DMS79 (cell line): ENCODE results near the gene CSF1.
"Not testable (repeated sequence)": the region's sequence is repeated elsewhere in the genome, so short reads cannot be mapped to it uniquely, and the experiment has no call there.

Experiments used
- DNase-seq: peaks from one replicate; lab custom pipeline; 2025; lab: John Stamatoyannopoulos, UW

Gene CSF1, protein sequence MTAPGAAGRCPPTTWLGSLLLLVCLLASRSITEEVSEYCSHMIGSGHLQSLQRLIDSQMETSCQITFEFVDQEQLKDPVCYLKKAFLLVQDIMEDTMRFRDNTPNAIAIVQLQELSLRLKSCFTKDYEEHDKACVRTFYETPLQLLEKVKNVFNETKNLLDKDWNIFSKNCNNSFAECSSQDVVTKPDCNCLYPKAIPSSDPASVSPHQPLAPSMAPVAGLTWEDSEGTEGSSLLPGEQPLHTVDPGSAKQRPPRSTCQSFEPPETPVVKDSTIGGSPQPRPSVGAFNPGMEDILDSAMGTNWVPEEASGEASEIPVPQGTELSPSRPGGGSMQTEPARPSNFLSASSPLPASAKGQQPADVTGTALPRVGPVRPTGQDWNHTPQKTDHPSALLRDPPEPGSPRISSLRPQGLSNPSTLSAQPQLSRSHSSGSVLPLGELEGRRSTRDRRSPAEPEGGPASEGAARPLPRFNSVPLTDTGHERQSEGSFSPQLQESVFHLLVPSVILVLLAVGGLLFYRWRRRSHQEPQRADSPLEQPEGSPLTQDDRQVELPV

DNA sequence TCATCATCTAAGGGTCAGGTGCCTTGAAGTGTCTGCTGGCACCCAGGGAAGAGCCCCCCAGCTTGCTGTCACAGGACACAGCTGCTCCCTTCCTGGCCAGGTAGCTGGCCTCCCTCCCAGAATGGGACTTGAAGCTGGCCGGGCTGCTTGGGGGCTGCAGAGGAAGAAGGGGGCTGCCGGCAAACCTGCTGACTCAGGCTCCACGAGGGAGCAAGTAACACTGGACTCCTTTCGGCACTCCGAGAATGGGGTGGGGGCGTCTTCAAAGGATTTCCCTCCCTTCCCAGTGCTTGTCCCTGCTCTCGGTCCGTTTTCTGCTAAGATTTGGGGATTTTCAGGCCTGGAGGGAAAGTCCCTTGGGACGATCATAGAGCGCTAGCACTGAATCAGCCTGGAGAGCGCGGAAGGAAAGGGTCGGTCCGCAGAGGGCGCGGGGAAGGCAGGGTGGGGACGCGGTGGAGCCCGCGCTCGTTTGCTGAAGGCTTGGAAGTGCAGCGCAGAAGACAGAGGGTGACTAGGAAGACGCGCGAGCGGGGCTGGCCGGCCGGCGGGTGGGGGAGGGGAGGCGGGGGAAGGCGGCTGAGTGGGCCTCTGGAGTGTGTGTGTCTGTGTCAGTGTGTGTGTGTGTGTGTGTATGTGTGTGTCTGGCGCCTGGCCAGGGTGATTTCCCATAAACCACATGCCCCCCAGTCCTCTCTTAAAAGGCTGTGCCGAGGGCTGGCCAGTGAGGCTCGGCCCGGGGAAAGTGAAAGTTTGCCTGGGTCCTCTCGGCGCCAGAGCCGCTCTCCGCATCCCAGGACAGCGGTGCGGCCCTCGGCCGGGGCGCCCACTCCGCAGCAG lies at the start of gene CSF1:
Gene CSF1, plus strand, starts transcription at position 727 of the 840 bp plus-strand sequence. CDS start 175 bp downstream, outside the sequence.
- peak; percentile 26 for DNase-seq

- DNase-seq = not testable (repeated sequence)
Observed at GRCh38 chr1:109861616-109862015, 49.0 kb upstream of the CSF1 start.

DNA sequence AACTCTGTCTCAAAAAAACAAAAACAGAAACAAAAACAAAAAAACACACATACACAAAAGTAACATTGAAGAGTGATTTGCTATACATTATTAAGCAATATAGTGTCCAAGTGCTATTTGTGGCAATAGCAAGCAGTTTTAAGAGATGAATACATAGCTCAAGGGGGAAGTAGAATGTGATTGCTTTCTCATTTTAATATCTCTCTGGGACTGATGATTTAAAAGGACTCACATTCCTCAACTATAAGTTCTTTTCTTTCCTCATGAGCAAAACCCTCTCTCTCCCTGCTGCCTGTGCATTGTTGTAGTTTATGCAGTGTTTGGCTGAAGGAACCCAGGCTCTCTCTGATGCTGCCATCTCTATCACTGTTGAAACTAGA lies 47.0 kb upstream of the CSF1 start:
- no peak for DNase-seq

- no peak for DNase-seq
Observed at GRCh38 chr1:109864047-109864822, 46.4 kb upstream of the CSF1 start.

DNA sequence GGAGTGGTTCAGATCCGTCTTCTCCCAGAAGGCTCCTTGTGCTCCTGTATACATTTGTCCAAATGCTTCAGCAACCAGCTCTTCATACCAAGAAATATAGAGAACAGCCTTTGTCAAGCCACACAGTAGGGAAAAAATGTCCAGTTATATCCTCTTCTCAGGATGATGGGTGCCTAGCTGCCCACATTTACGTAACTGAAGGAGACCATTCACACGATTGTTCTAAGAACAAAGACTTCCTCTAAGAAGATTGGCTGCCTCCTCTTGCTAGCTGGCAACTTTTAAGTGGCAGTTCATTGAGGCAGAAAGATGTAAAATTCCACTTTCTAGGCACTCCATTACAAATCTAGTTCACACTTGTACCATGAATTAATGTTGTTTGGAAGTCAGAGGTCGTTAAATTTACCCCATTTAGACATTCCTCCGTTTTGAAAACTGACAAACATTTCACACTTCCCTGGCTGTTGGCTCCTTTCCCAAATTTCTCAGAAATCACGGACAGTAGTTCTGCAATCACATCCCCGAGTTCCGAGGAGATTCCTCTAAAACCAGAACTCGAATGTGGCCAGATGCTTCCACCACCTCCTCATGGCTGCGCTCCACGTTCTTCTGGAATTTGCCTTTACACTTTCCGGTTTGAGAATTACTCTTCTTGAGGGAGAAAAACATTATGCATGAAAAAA lies 45.6 kb upstream of the CSF1 start:
- no peak for DNase-seq

DNA sequence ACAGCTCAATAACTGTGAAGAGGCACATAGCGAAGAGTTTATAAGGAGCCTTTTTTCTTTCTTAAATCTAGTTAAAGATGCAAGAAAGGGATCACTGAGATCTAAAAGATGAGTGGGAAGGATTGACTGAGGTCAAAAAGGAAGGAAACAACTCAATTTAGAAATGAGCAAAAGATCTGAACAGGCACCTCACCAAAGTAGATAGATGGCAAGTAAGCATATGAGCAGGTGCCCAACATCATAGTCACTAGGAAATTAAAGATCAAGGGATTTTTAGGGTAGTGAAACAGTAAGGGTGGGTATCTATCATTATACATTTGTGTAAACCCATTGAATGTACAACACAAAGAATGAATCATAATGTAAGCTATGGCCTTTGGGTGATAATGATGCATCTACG lies 44.6 kb upstream of the CSF1 start:
- DNase-seq = no peak

DNA sequence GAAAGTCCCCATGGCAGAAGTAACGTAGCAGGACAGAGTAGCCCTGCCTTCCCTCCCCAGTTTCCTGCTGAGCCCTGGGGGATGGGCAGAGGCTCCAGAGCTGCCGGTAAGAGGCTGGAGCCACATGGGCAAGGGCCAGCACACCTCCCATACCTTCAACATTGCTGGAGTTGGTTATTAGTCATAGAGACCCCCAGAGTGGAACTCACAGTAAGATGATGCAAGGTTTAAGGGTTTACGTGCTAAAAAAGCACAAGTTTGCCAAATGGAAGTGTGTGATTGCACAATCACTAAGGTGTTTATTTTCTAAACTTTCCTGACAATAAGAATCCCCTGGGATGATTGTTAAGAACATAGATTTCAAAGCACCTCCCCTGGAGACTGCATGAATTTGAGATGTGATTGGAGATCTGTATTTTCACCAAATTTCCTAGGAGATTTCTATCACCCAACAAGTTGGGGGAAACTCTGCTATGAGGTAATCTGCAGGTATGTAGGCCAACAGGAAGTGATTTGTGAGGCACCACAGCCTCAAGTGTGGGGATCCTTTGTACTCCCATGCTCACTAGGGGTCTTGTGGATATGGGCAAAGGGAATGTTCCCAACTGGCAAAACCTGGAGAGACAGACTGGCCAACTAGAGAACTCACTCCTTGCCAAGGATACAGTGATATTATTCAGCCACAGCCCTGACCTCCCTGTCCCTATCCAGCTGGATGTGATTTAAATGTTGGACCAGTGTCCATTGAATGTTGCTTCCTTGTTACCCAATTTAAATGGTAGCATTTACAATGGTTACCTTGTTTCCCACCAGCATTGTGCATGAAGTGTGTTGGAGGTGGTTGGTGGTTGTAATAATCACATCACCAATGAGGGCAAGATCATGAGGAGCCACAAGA lies 37.1 kb upstream of the CSF1 start:
- no peak for DNase-seq

- DNase-seq = no peak
Observed at GRCh38 chr1:109874445-109874844, 36.2 kb upstream of the CSF1 start.

DNA sequence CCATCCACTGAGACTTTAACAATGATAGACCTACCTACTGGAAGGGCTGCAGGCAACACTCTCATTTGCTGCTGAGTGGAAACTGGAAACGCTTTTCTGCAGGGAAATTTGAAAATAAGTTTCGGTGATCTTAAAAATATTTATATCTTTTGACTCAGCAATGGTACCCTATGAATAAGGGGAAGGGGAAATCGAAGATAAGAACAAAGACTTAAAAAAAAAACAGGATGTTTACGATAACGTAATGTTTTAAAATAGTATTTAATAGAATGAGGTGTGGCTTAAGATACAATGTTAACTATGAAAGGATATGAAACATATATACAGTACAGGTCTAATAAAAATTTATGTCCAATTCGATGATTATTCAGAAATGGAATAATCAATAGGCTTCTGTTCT lies 34.8 kb upstream of the CSF1 start:
- DNase-seq = no peak

DNA sequence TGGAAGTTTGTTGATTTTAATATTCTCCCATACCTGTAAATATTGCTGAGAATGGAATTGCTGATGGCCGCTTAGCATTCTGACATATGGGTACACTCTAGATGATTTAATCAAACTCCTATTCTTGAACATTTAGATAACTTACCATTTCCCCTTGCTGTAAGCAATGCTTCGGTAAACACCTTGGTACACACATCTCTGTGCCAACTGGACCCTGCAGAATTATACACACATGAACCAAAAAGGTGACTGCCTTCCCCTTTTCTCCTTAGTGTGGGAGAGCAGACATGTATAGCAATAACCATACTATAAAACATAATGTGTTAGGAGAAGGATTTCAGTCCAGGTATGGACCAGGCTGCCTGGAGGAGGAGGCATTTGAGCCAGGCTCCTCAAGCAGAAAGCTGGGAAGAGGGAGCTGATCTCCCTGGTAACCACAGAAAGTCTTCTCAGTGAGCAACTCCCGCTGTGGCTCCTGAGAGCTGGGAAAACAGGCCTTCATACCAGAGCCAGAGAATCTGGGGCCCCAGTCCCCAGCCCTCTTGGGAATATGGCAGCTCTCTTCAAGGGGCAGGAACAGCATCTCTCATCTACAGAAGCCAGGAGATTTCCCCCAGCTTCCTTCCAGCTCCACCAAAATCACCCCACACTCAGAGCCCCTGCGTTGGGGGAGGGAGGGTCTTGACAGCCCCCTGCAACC lies 33.9 kb upstream of the CSF1 start:
- no peak for DNase-seq

- DNase-seq = no peak
Observed at GRCh38 chr1:109877317-109877771, 33.3 kb upstream of the CSF1 start.

GRCh38 chr1:109877776-109878175 lies 32.9 kb upstream of the CSF1 start:
- DNase-seq = no peak

DNA sequence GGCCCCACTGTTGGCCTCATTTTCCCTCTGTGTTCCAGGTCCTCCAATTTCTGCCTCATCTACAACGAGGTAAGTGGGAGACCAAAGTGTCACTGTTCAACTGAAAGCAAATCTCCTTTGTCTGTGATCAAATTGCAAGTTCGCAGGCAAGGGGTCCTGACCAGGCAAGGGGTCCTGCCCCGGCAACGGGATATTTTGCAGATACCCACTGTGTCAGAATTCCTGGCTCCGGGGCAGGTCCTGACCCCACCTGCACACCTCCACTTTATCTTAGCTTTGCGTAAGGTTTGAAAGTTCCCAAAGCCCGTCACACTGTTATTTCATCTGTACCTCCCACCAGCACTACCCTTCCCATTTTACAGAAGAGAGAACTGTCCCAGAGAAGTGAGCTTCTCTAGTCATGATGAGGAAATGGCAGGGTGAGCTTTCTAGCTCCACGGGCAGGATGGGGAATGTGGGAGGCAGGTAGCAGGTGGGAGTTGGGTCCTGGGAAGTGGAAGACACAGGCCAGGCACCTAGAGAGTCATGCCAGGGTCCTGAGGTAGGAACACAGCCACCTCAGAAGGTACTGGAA lies 32.0 kb upstream of the CSF1 start:
- no peak for DNase-seq

GRCh38 chr1:109879371-109879770 lies 31.3 kb upstream of the CSF1 start:
- not testable (repeated sequence) for DNase-seq

DNA sequence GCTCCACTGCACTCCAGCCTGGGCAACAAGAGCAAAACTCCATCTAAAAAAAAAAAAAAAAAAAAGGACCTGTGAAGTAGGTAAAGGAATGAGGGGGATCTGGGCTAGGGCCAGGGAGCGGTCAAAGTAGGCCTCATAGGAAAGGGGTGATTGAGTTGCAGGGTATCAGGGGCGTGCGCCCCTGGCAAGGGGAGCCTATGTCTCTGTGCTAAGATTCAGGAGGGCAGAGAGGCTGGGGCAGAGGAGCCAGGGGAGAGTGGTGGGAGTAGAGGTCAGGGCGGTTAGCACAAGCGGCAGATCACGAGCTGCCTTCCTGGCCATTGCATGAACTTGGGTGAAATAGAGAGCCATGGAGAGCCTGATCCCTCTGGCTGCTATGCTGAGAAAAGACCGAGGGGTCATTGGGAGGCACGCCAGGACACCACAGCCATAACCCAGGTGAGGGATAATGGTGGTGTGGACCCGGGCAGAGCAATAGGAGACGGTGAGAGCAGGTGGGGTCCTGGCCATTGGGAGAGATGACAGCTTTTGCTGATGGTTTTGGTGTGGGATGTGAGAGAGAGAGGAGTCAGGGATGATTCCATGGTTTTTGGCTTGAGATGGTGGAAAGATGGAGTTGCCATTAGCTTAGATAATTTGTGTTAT lies 30.6 kb upstream of the CSF1 start:
- DNase-seq = no peak

DNA sequence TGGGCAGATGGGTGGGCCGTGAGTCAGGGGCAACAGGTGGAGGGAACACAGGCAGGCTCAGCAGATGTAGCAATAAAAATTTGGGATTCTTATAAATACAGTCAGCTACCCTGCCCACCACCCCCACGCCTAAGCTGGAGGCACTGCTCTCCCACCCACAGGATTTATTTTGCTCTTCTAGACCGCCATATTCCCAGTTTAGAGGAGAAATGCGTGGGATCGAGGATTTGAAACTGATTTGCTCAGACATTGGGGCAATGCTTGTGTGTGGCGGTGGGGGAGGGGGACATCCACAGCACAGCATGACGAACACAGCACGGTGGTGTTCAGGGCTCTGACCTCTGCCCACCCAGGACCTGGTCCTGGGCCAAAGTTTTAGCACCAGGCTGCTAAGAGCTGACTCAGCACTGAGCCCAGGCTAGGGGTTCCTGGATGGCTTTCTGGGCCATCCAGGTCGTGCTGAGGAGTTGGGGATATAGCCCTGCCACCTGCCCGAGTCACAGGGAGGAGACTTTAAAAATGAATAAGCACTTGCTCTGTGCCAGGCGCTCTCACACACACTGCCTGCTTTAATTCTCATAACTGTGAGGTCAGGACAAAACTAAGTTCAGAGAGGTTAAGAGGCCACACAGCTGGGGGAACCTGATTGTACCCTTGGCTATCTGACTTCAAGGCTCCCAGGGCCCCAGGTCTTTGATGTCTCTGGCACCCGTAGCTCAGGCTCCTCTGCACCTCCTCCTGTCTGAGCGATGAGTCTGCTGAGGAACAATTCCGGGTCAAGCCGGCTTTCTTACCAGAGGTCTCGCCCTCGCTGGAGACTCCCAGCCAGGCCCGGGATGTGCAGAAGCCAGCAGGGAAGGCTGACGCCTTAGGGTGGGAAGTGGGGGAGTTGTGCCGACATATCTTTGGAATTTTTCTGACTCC lies 29.4 kb upstream of the CSF1 start:
- no peak for DNase-seq

DNA sequence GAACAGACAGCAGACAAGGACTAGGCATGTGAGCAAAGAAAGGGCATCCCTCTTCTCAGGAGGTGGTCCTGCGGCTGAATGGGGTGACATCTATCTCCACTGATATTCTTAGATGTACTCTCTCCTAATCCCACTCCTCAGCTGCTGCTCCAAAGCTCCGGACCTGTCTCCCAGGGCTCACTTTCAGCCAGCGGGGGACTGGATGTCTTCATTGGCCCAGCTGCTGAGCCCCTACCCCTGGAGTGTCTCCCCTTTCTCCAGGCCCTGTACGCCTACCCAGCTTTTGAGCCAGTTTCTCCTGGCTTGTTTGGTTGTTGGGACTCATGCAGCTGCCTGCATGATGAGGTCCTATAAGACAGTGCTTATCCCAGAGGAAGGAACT lies 28.8 kb upstream of the CSF1 start:
- DNase-seq = no peak
